SK-N-SH (cell line): Measurements from ENCODE around the gene ZNF248. TPM values are rescaled to one million over a fixed set of nuclear protein-coding genes. Genes with fewer than 3 reads are reported as not detected.

Experiments used
- CTCF ChIA-PET: fragments of 300-600, 350-600 bp; formaldehyde crosslinking; extraction: SDS; loops from one replicate; lab custom pipeline; 2021; lab: Yijun Ruan, JAX
- POLR2A ChIA-PET: fragments of 350-600 bp; sonication (Branson Sonifier 250); formaldehyde crosslinking; extraction: SDS; loops from one replicate; lab custom pipeline; 2020; ENCODE audit warnings: antibody characterized with exemption, inconsistent platforms; lab: Yijun Ruan, JAX
- DNase-seq: peaks from one replicate; pipeline ENCODE4 v3.0.0; 2012
- H2AFZ ChIP-seq: fragments of 200-600 bp; sonication (generic); 2 replicates; pipeline ENCODE4 v1.8.1; 2016; ENCODE audit warnings: antibody characterized with exemption, mild to moderate bottlenecking, low read depth
- H3F3A ChIP-seq: fragments of 200-600 bp; sonication (generic); replicated peaks from 2 replicates; pipeline ENCODE3; 2016; ENCODE audit warnings: antibody characterized with exemption, mild to moderate bottlenecking; ENCODE audit not compliant: insufficient read depth
- H3K27ac ChIP-seq, 2 experiments: fragments of 200-500 bp in 1 of 2; fragments of 200-600 bp in 1 of 2; sonication (Bioruptor generic) in 1 of 2; sonication (generic), shearing (Covaris generic) in 1 of 2; 2 replicates each; pipeline versions ENCODE4 v1.5.1 to v1.6.1; 2014 to 2016; ENCODE audit warnings: low read depth in 2 of 2, inconsistent platforms in 1 of 2, low read length in 1 of 2, mild to moderate bottlenecking in 1 of 2, mixed read lengths in 1 of 2
- H3K27me3 ChIP-seq: fragments of 200-600 bp; sonication (generic), shearing (Covaris generic); 2 replicates; pipeline ENCODE4 v1.6.1; 2016; ENCODE audit warnings: mixed run types; ENCODE audit not compliant: insufficient read depth
- H3K36me3 ChIP-seq, 2 experiments: fragments of 200-500 bp in 1 of 2; fragments of 200-600 bp in 1 of 2; sonication (Bioruptor generic) in 1 of 2; sonication (generic) in 1 of 2; replicated peaks in 1 of 2; 2 replicates each; pipeline versions ENCODE3 to v1.5.1; 2014 to 2016; ENCODE audit warnings: low read length in 1 of 2, mild to moderate bottlenecking in 1 of 2; ENCODE audit not compliant: insufficient read depth in 2 of 2, control insufficient read depth in 1 of 2
- H3K4me1 ChIP-seq, 2 experiments: fragments of 200-500 bp in 1 of 2; fragments of 200-600 bp in 1 of 2; sonication (Bioruptor generic) in 1 of 2; sonication (generic), shearing (Covaris generic) in 1 of 2; 2 replicates each; pipeline versions ENCODE4 v1.5.1 to v1.6.1; 2014 to 2016; ENCODE audit warnings: low read depth in 1 of 2, low read length in 1 of 2, mixed run types in 1 of 2; ENCODE audit not compliant: insufficient read depth in 2 of 2, control insufficient read depth in 1 of 2
- H3K4me2 ChIP-seq: fragments of 200-600 bp; sonication (generic), shearing (Covaris generic); 2 replicates; pipeline ENCODE4 v1.6.1; 2017; ENCODE audit warnings: mixed run types
- H3K4me3 ChIP-seq, 2 experiments: fragments of 200-500 bp in 1 of 2; fragments of 200-600 bp in 1 of 2; sonication (Bioruptor generic) in 1 of 2; sonication (generic), shearing (Covaris generic) in 1 of 2; 2 replicates each; pipeline versions ENCODE4 v1.5.1 to v1.8.1; 2014 to 2016; ENCODE audit warnings: low read depth in 2 of 2, inconsistent platforms in 1 of 2, low read length in 1 of 2, mild to moderate bottlenecking in 1 of 2, mixed read lengths in 1 of 2, moderate library complexity in 1 of 2
- H3K79me2 ChIP-seq: fragments of 200-600 bp; sonication (generic); 2 replicates; pipeline ENCODE4 v1.8.1; 2017; ENCODE audit warnings: mild to moderate bottlenecking; ENCODE audit not compliant: insufficient read depth
- H3K9ac ChIP-seq: fragments of 200-600 bp; sonication (generic); 2 replicates; pipeline ENCODE4 v1.6.1; 2017; ENCODE audit warnings: mixed run types
- H3K9me2 ChIP-seq: fragments of 200-600 bp; sonication (generic); 2 replicates; pipeline ENCODE4 v1.6.1; 2017; ENCODE audit warnings: mixed run types
- H3K9me3 ChIP-seq: fragments of 200-600 bp; sonication (generic); 2 replicates; pipeline ENCODE4 v1.6.1; 2017; ENCODE audit warnings: mixed run types, mild to moderate bottlenecking, moderate library complexity
- H4K20me1 ChIP-seq: fragments of 200-600 bp; sonication (generic); 2 replicates; pipeline ENCODE4 v1.6.1; 2017; ENCODE audit warnings: mild to moderate bottlenecking, mixed run types; ENCODE audit not compliant: insufficient read depth
- CHD2 ChIP-seq: fragments of 150-350 bp; IDR thresholded peaks from 2 replicates; pipeline ENCODE4 v1.6.1; 2018; ENCODE audit warnings: low read length; ENCODE audit not compliant: partially characterized antibody
- EZH2phosphoT487 ChIP-seq: fragments of 200-600 bp; sonication (generic); IDR thresholded peaks from 2 replicates; pipeline ENCODE4 v1.6.1; 2017; ENCODE audit warnings: low read depth, mixed run types, mild to moderate bottlenecking, antibody characterized with exemption, moderate library complexity, borderline replicate concordance
- GABPA ChIP-seq: IDR thresholded peaks from 2 replicates; pipeline ENCODE4 v1.4.0; 2012; ENCODE audit warnings: low read depth, mild to moderate bottlenecking
- NFIC ChIP-seq: IDR thresholded peaks from 2 replicates; pipeline ENCODE4 v1.4.0; 2012; ENCODE audit warnings: borderline replicate concordance
- NRF1 ChIP-seq: IDR thresholded peaks from 2 replicates; pipeline ENCODE4 v1.6.1; 2012; ENCODE audit warnings: low read depth, mild to moderate bottlenecking, low read length
- RCOR1 ChIP-seq: fragments of 150-350 bp; IDR thresholded peaks from 2 replicates; pipeline ENCODE4 v1.6.1; 2017; ENCODE audit warnings: antibody characterized with exemption, low read length
- RFX5 ChIP-seq: IDR thresholded peaks from 2 replicates; pipeline ENCODE4 v1.6.1; 2012; ENCODE audit warnings: mild to moderate bottlenecking, improper control_type of control experiment, low read length
- RXRA ChIP-seq: IDR thresholded peaks from 2 replicates; pipeline ENCODE4 v1.4.0; 2012; ENCODE audit warnings: low read depth, mild to moderate bottlenecking, borderline replicate concordance
- SMC3 ChIP-seq: IDR thresholded peaks from 2 replicates; pipeline ENCODE4 v1.6.1; 2012; ENCODE audit warnings: low read depth, low read length, improper control_type of control experiment
- TAF1 ChIP-seq: IDR thresholded peaks from 2 replicates; pipeline ENCODE4 v1.6.1; 2012; ENCODE audit warnings: low read depth, mild to moderate bottlenecking, low read length, moderate library complexity, borderline replicate concordance
- YY1 ChIP-seq: IDR thresholded peaks from 2 replicates; pipeline ENCODE4 v1.4.0; 2012; ENCODE audit warnings: low read depth, mild to moderate bottlenecking
- whole genome bisulfite sequencing: methylation state at CpG from one replicate; pipeline ENCODE4 v1.1.6; 2017; ENCODE audit warnings: low lambda C conversion rate; 5-methylcytosine and 5-hydroxymethylcytosine counted together
- polyA plus RNA-seq, 3 experiments: library from polyadenylated mRNA; depleted of rRNA; stranded (reverse); fragments of >200 nt; gene quantifications; 2 replicates each; pipeline ENCODE4 v1.2.3, GENCODE V29; 2012
- TF ChIP-seq, protein P1 (sequence below): fragments of 150-350 bp; IDR thresholded peaks from 2 replicates; pipeline ENCODE4 v1.6.1; 2017; ENCODE audit warnings: antibody characterized with exemption, low read length, low read depth, borderline replicate concordance
- TF ChIP-seq, protein P2 (sequence below): fragments of 150-350 bp; IDR thresholded peaks from 2 replicates; pipeline ENCODE4 v1.6.1; 2016; ENCODE audit warnings: mild to moderate bottlenecking, low read depth, low read length
- TF ChIP-seq, protein P3 (sequence below): IDR thresholded peaks from 2 replicates; pipeline ENCODE4; 2012
- TF ChIP-seq, protein P4 (sequence below): IDR thresholded peaks from 2 replicates; pipeline ENCODE4 v1.4.0; 2012; ENCODE audit warnings: low read depth
- TF ChIP-seq, protein P5 (sequence below): IDR thresholded peaks from 2 replicates; pipeline ENCODE4 v1.4.0; 2012; ENCODE audit warnings: low read depth, borderline replicate concordance

Gene ZNF248
- polyA plus RNA-seq, 1 of the 3 experiments (the other 2 are of a cell fraction) = 6.5 TPM

DNA sequence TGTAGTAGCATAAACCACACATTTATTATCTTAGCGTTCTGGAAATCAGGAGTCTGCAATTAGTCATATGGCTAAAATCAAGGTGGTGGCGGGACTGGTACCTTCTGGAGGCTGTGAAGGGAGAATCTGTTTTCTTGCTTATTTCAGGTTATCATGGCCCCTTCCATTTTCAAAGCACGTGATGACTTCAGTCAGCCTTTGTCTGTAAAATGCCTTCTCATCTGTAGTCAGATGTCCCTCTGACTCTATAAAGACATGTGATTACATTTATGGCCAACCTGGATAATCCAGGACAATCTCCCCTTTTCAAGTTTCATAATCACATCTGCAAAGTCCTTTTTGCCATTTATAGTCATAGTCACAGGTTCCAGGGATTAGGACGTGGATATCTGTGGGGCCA, 15.5 kb upstream of the ZNF248 start:
- DNase-seq = no peak
- CTCF ChIA-PET = no interaction called here
- Histone ChIP-seq H3K27me3 (no peaks in the 10 kb centered on the region), H3F3A (no peaks in the 10 kb centered on the region)
- TF ChIP-seq SMC3 (no peak), RFX5 (no peak), NRF1 (no peak), EZH2phosphoT487 (no peak), GABPA (no peak), CHD2 (no peak), TAF1 (no peak), NFIC (no peak), RXRA (no peak), RCOR1 (no peak), YY1 (no peak)
- TF ChIP-seq, protein P1, sequence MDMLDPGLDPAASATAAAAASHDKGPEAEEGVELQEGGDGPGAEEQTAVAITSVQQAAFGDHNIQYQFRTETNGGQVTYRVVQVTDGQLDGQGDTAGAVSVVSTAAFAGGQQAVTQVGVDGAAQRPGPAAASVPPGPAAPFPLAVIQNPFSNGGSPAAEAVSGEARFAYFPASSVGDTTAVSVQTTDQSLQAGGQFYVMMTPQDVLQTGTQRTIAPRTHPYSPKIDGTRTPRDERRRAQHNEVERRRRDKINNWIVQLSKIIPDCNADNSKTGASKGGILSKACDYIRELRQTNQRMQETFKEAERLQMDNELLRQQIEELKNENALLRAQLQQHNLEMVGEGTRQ = no peak
- TF ChIP-seq, protein P2, sequence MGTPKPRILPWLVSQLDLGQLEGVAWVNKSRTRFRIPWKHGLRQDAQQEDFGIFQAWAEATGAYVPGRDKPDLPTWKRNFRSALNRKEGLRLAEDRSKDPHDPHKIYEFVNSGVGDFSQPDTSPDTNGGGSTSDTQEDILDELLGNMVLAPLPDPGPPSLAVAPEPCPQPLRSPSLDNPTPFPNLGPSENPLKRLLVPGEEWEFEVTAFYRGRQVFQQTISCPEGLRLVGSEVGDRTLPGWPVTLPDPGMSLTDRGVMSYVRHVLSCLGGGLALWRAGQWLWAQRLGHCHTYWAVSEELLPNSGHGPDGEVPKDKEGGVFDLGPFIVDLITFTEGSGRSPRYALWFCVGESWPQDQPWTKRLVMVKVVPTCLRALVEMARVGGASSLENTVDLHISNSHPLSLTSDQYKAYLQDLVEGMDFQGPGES = no peak
- TF ChIP-seq, protein P3, sequence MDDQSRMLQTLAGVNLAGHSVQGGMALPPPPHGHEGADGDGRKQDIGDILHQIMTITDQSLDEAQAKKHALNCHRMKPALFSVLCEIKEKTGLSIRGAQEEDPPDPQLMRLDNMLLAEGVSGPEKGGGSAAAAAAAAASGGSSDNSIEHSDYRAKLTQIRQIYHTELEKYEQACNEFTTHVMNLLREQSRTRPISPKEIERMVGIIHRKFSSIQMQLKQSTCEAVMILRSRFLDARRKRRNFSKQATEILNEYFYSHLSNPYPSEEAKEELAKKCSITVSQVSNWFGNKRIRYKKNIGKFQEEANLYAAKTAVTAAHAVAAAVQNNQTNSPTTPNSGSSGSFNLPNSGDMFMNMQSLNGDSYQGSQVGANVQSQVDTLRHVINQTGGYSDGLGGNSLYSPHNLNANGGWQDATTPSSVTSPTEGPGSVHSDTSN = no peak
- TF ChIP-seq, protein P4, sequence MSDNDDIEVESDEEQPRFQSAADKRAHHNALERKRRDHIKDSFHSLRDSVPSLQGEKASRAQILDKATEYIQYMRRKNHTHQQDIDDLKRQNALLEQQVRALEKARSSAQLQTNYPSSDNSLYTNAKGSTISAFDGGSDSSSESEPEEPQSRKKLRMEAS = no peak
- TF ChIP-seq, protein P5, sequence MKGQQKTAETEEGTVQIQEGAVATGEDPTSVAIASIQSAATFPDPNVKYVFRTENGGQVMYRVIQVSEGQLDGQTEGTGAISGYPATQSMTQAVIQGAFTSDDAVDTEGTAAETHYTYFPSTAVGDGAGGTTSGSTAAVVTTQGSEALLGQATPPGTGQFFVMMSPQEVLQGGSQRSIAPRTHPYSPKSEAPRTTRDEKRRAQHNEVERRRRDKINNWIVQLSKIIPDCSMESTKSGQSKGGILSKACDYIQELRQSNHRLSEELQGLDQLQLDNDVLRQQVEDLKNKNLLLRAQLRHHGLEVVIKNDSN = no peak
- TF ChIP-seq, all 33 proteins: peak for 0
- no peaks in the 10 kb centered on the region for H4K20me1 ChIP-seq
- no peak overlapping the region for H3K9ac ChIP-seq
- H3K4me1 ChIP-seq = no peaks in the 10 kb centered on the region
- no peak overlapping the region for H3K4me2 ChIP-seq
- H3K79me2 ChIP-seq = no peaks in the 10 kb centered on the region
- WGBS = 20% methylated on average over 4 of the region's 4 CpGs
- H3K36me3 ChIP-seq = no peaks in the 10 kb centered on the region
- POLR2A ChIA-PET = no interaction called here
- no peak overlapping the region for H3K27ac ChIP-seq
- no peaks in the 10 kb centered on the region for H3K9me3 ChIP-seq
- H2AFZ ChIP-seq = no peak overlapping the region
- no peaks in the 10 kb centered on the region for H3K9me2 ChIP-seq
- H3K4me3 ChIP-seq = no peak overlapping the region
